HG02938 (cell line): ENCODE measurements around the gene SND1.

Experiments
- ATAC-seq: cut with Tn5 transposase; IDR thresholded peaks from one replicate; pipeline ENCODE4 v1.9.1; 2021; ENCODE audit warnings: mild to moderate bottlenecking, moderate library complexity; ENCODE audit not compliant: unreplicated experiment

The SND1 gene

GRCh38 chr7:128121711-128122530 lies 469.9 kb downstream of the SND1 start:
- ATAC-seq: no peak

- ATAC-seq: no peak
These were observed 470.7 kb downstream of the SND1 start for GRCh38 chr7:128122576-128123290.

GRCh38 chr7:128123291-128124037 lies 471.5 kb downstream of the SND1 start:
- ATAC-seq: no peak

GRCh38 chr7:128124786-128125185 lies 472.8 kb downstream of the SND1 start:
- no peak for ATAC-seq

- ATAC-seq: no peak
These were observed 473.8 kb downstream of the SND1 start for GRCh38 chr7:128125816-128126215.

- no peak for ATAC-seq
These were observed 476.4 kb downstream of the SND1 start for GRCh38 chr7:128128401-128128800.

- ATAC-seq: no peak
These were observed 477.4 kb downstream of the SND1 start for GRCh38 chr7:128129224-128129864.

GRCh38 chr7:128131115-128131514 lies 479.1 kb downstream of the SND1 start:
- no peak for ATAC-seq

GRCh38 chr7:128131731-128132130 lies 479.7 kb downstream of the SND1 start:
- no peak for ATAC-seq

GRCh38 chr7:128132426-128133069 lies 480.6 kb downstream of the SND1 start:
- ATAC-seq: no peak

GRCh38 chr7:128135159-128135514 lies 483.1 kb downstream of the SND1 start:
- ATAC-seq: no peak

- peak; percentile 86 for ATAC-seq
These were observed 483.7 kb downstream of the SND1 start for GRCh38 chr7:128135515-128136214.

GRCh38 chr7:128136215-128136597 lies 484.2 kb downstream of the SND1 start:
- no peak for ATAC-seq

GRCh38 chr7:128137181-128137580 lies 485.2 kb downstream of the SND1 start:
- no peak for ATAC-seq

GRCh38 chr7:128139406-128139805 lies 487.4 kb downstream of the SND1 start:
- no peak for ATAC-seq

- no peak for ATAC-seq
These were observed 489.7 kb downstream of the SND1 start for GRCh38 chr7:128141683-128142195.
